Measurements from ENCODE around the gene UBE2E2.

DNA sequence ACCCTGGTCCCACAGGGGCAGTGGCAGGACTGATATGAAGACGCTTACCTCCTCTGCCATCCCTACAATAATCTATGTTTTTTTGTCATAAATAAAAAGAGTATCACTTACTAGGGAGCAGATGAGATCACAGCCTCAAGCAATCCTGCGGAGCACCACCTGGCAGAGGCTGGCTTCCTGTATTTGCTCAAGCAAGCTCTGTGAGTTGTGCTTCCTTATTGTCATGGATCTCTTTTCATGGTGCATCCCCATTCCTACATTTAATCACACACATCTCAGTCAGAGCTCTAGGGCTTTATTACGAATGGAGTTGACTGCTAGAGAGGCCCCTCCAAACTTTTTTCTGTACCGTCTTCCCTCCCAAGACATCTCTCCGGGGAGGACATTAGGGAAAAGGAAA lies 186.0 kb downstream of the UBE2E2 start:
- TF ChIP-seq, protein P1, sequence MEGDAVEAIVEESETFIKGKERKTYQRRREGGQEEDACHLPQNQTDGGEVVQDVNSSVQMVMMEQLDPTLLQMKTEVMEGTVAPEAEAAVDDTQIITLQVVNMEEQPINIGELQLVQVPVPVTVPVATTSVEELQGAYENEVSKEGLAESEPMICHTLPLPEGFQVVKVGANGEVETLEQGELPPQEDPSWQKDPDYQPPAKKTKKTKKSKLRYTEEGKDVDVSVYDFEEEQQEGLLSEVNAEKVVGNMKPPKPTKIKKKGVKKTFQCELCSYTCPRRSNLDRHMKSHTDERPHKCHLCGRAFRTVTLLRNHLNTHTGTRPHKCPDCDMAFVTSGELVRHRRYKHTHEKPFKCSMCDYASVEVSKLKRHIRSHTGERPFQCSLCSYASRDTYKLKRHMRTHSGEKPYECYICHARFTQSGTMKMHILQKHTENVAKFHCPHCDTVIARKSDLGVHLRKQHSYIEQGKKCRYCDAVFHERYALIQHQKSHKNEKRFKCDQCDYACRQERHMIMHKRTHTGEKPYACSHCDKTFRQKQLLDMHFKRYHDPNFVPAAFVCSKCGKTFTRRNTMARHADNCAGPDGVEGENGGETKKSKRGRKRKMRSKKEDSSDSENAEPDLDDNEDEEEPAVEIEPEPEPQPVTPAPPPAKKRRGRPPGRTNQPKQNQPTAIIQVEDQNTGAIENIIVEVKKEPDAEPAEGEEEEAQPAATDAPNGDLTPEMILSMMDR (conservative IDR thresholded peaks at IDR 0.05 in 1 of 2, IDR thresholded peaks at IDR 0.05 in 1 of 2; ENCODE audit: extremely low read depth in 1 of 2, insufficient read depth in 1 of 2, low read depth in 1 of 2, low read length in 2 of 2): no peak
- no peak for TF ChIP-seq EZH2 (IDR thresholded peaks at IDR 0.05; ENCODE audit: borderline replicate concordance, low read length)
